H9 (cell line): ENCODE measurements around the gene MAML3. TPM values are rescaled to one million over a fixed set of nuclear protein-coding genes. Genes with fewer than 3 reads are reported as not detected.

Source experiments
- DNase-seq: peaks from one replicate; pipeline ENCODE4 v3.0.0-alpha.2; 2017
- H2AFZ ChIP-seq: one replicate; pipeline ENCODE4 v1.6.1; 2013; ENCODE audit warnings: mild to moderate bottlenecking, low read length, control low read depth, moderate library complexity
- H2AK5ac ChIP-seq: 2 replicates; pipeline ENCODE4 v1.6.1; 2013; ENCODE audit warnings: low read length, control low read depth, mixed read lengths; ENCODE audit not compliant: insufficient read length
- H2BK120ac ChIP-seq: one replicate; pipeline ENCODE4 v1.6.1; 2013; ENCODE audit warnings: low read depth, mild to moderate bottlenecking, low read length, control low read depth, inconsistent platforms; ENCODE audit not compliant: poor library complexity, severe bottlenecking
- H2BK12ac ChIP-seq: 2 replicates; pipeline ENCODE4 v1.6.1; 2013; ENCODE audit warnings: low read length, control low read depth, mixed read lengths, low read depth; ENCODE audit not compliant: insufficient read length
- H2BK15ac ChIP-seq: 2 replicates; pipeline ENCODE4 v1.6.1; 2013; ENCODE audit warnings: low read depth, low read length, control low read depth
- H2BK20ac ChIP-seq: one replicate; pipeline ENCODE4 v1.6.1; 2013; ENCODE audit warnings: low read depth, mild to moderate bottlenecking, low read length, control low read depth, inconsistent platforms; ENCODE audit not compliant: poor library complexity, severe bottlenecking
- H2BK5ac ChIP-seq: 2 replicates; pipeline ENCODE4 v1.6.1; 2013; ENCODE audit warnings: low read length, control low read depth, mixed read lengths; ENCODE audit not compliant: insufficient read length
- H3K14ac ChIP-seq: 2 replicates; pipeline ENCODE4 v1.6.1; 2013; ENCODE audit warnings: low read length, control low read depth; ENCODE audit not compliant: insufficient read depth
- H3K18ac ChIP-seq: 2 replicates; pipeline ENCODE4 v1.6.1; 2013; ENCODE audit warnings: low read depth, mild to moderate bottlenecking, mixed read lengths, low read length, control low read depth; ENCODE audit not compliant: insufficient read length
- H3K23ac ChIP-seq: 2 replicates; pipeline ENCODE4 v1.6.1; 2013; ENCODE audit warnings: low read length, control low read depth, mixed read lengths, low read depth; ENCODE audit not compliant: insufficient read length
- H3K23me2 ChIP-seq: 2 replicates; pipeline ENCODE4 v1.6.1; 2013; ENCODE audit warnings: low read depth, mild to moderate bottlenecking, mixed read lengths, low read length, control low read depth; ENCODE audit not compliant: insufficient read length, poor library complexity, severe bottlenecking
- H3K27ac ChIP-seq: 2 replicates; pipeline ENCODE4 v1.5.1; 2013; ENCODE audit warnings: low read length, control low read depth, mixed read lengths, low read depth; ENCODE audit not compliant: insufficient read length
- H3K27me3 ChIP-seq: 2 replicates; pipeline ENCODE4 v1.6.1; 2013; ENCODE audit warnings: low read length, control low read depth, inconsistent platforms; ENCODE audit not compliant: insufficient read depth
- H3K4ac ChIP-seq: 2 replicates; pipeline ENCODE4 v1.6.1; 2013; ENCODE audit warnings: low read depth, mild to moderate bottlenecking, control low read depth, inconsistent platforms, low read length, moderate library complexity
- H3K4me1 ChIP-seq: 2 replicates; pipeline ENCODE4 v1.6.1; 2013; ENCODE audit warnings: low read length, control low read depth, inconsistent platforms; ENCODE audit not compliant: insufficient read depth
- H3K4me2 ChIP-seq: 2 replicates; pipeline ENCODE4 v1.6.1; 2013; ENCODE audit warnings: low read length, control low read depth, mixed read lengths; ENCODE audit not compliant: insufficient read length, insufficient read depth
- H3K56ac ChIP-seq: 2 replicates; pipeline ENCODE4 v1.6.1; 2013; ENCODE audit warnings: low read depth, mild to moderate bottlenecking, mixed read lengths, low read length, control low read depth; ENCODE audit not compliant: insufficient read length
- H3K79me1 ChIP-seq: 2 replicates; pipeline ENCODE4 v1.6.1; 2013; ENCODE audit warnings: low read depth, mild to moderate bottlenecking, moderate library complexity, low read length, control low read depth, inconsistent platforms; ENCODE audit not compliant: insufficient read depth, poor library complexity, severe bottlenecking
- H3K79me2 ChIP-seq: 2 replicates; pipeline ENCODE4 v1.6.1; 2013; ENCODE audit warnings: low read length, control low read depth, inconsistent platforms; ENCODE audit not compliant: insufficient read depth
- H3K9ac ChIP-seq: 2 replicates; pipeline ENCODE4 v1.6.1; 2013; ENCODE audit warnings: low read length, control low read depth, mixed read lengths; ENCODE audit not compliant: insufficient read length; ENCODE audit errors: extremely low read depth
- H3K9me3 ChIP-seq: one replicate; pipeline ENCODE4 v1.6.1; 2013; ENCODE audit warnings: low read depth, low read length, inconsistent platforms; ENCODE audit not compliant: control insufficient read depth
- H3T11ph ChIP-seq: one replicate; pipeline ENCODE4 v1.6.1; 2013; ENCODE audit warnings: mild to moderate bottlenecking, low read length, control low read depth, inconsistent platforms
- H4K20me1 ChIP-seq: one replicate; pipeline ENCODE4 v1.6.1; 2013; ENCODE audit not compliant: control insufficient read depth, insufficient read length, insufficient read depth
- H4K5ac ChIP-seq: 2 replicates; pipeline ENCODE4 v1.6.1; 2013; ENCODE audit warnings: low read depth, mild to moderate bottlenecking, mixed read lengths, low read length, control low read depth; ENCODE audit not compliant: insufficient read length
- H4K8ac ChIP-seq: replicated peaks from 2 replicates; pipeline ENCODE4 v1.6.1; 2013; ENCODE audit warnings: low read length, control low read depth, mixed read lengths, low read depth; ENCODE audit not compliant: insufficient read length
- H4K91ac ChIP-seq: 2 replicates; pipeline ENCODE4 v1.6.1; 2013; ENCODE audit warnings: low read depth, mild to moderate bottlenecking, moderate library complexity, mixed read lengths, low read length, control low read depth; ENCODE audit not compliant: insufficient read length
- H3K27ac Mint-ChIP-seq, 3 experiments: 2 replicates in 2 of 3; 3 replicates in 1 of 3; pipeline ENCODE4 v1.8.0; 2020 to 2021; ENCODE audit warnings: mixed read lengths in 3 of 3, mild to moderate bottlenecking in 1 of 3, moderate library complexity in 1 of 3
- H3K27me3 Mint-ChIP-seq: 2 replicates; pipeline ENCODE4 v1.8.0; 2021; ENCODE audit warnings: low read depth, mild to moderate bottlenecking, moderate library complexity, mixed read lengths
- H3K36me3 Mint-ChIP-seq, 3 experiments: 2 replicates in 2 of 3; 3 replicates in 1 of 3; pipeline ENCODE4 v1.8.0; 2020 to 2021; ENCODE audit warnings: low read depth in 3 of 3, mixed read lengths in 3 of 3; ENCODE audit not compliant: insufficient read depth in 1 of 3
- H3K4me1 Mint-ChIP-seq, 2 experiments: 2 replicates each; pipeline ENCODE4 v1.8.0; 2020; ENCODE audit warnings: mixed read lengths in 2 of 2
- H3K4me3 Mint-ChIP-seq, 2 experiments: 2 replicates in 1 of 2; 3 replicates in 1 of 2; pipeline ENCODE4 v1.8.0; 2020 to 2021; ENCODE audit warnings: mild to moderate bottlenecking in 2 of 2, mixed read lengths in 2 of 2, moderate library complexity in 1 of 2
- H3K9me3 Mint-ChIP-seq, 2 experiments: 2 replicates in 1 of 2; 3 replicates in 1 of 2; pipeline ENCODE4 v1.8.0; 2020; ENCODE audit warnings: mild to moderate bottlenecking in 2 of 2, mixed read lengths in 2 of 2, moderate library complexity in 1 of 2
- WGBS: extraction: QIAGEN DNeasy Blood & Tissue Kit; methylation state at CpG from one replicate; pipeline ENCODE4 v1.1.7; 2013; ENCODE audit warnings: missing lambda C conversion rate, low lambda C conversion rate, mixed read lengths; ENCODE audit not compliant: insufficient read length; ENCODE audit errors: extremely low coverage; 5-methylcytosine and 5-hydroxymethylcytosine counted together
- total RNA-seq: library from RNA; stranded (reverse); gene quantifications from 2 replicates; pipeline ENCODE4 v1.2.1, GENCODE V29; 2021
- TF ChIP-seq, protein P1 (sequence below): fragments of 200-600 bp; sonication (generic); conservative IDR thresholded peaks from 3 replicates; pipeline ENCODE4 v1.8.0; 2021; ENCODE audit warnings: antibody characterized with exemption, mild to moderate bottlenecking

Gene MAML3
- total RNA-seq, 1 experiment from 2014 or later: 3.9 TPM

DNA sequence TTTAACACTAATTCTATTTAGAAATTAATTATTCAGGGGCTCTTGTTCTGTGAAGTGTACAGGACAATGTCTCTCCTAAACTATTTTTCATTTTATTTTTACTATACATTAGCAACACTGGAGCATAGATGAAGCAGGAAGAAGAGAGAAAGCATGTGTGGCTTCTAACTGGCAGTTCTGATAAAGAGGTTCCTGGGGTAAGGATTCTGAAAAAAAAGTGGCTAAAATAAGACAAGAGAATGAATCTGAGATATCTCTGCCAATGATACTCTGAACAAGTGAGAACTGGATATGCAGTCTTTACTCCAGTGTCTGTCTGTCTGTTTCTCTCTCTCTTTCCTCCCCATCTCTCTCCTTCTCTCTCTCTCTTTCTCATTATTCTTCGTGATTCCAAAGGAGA lies 125.9 kb downstream of the MAML3 start:
- Histone ChIP-seq H2AFZ (no peak overlapping the region), H3K9me3 (no peaks in the 10 kb centered on the region), H2BK20ac (no peak overlapping the region), H3K27ac (no peak overlapping the region), H3K4ac (no peak overlapping the region), H2BK12ac (no peak overlapping the region), H2BK120ac (no peak overlapping the region), H2BK5ac (no peak overlapping the region), H3K14ac (no peak overlapping the region), H3K4me2 (no peak overlapping the region), H2BK15ac (no peak overlapping the region), H4K20me1 (no peaks in the 10 kb centered on the region), H3K9ac (no peak overlapping the region), H4K8ac (no peak overlapping the region), H3K79me1 (no peaks in the 10 kb centered on the region), H3K79me2 (no peaks in the 10 kb centered on the region), H3K56ac (no peak overlapping the region), H3K27me3 (no peaks in the 10 kb centered on the region), H2AK5ac (no peak overlapping the region), H3K4me1 (no peaks in the 10 kb centered on the region; the same call in 1 of the 2 replicates), H3K23me2 (no peaks in the 10 kb centered on the region), H3K18ac (no peak overlapping the region), H4K5ac (no peak overlapping the region), H3K23ac (no peak overlapping the region), H4K91ac (no peak overlapping the region), H3T11ph (no peak overlapping the region)
- Mint-ChIP-seq H3K4me3 (no peak overlapping the region), H3K9me3 (no peaks in the 10 kb centered on the region), H3K27me3 (no peaks in the 10 kb centered on the region), H3K27ac (no peak overlapping the region), H3K4me1 (no peaks in the 10 kb centered on the region), H3K36me3 (no peaks in the 10 kb centered on the region)
- WGBS: no CpG with 5 or more reads among the region's 1 CpG
- DNase-seq: no peak
- TF ChIP-seq, protein P1, sequence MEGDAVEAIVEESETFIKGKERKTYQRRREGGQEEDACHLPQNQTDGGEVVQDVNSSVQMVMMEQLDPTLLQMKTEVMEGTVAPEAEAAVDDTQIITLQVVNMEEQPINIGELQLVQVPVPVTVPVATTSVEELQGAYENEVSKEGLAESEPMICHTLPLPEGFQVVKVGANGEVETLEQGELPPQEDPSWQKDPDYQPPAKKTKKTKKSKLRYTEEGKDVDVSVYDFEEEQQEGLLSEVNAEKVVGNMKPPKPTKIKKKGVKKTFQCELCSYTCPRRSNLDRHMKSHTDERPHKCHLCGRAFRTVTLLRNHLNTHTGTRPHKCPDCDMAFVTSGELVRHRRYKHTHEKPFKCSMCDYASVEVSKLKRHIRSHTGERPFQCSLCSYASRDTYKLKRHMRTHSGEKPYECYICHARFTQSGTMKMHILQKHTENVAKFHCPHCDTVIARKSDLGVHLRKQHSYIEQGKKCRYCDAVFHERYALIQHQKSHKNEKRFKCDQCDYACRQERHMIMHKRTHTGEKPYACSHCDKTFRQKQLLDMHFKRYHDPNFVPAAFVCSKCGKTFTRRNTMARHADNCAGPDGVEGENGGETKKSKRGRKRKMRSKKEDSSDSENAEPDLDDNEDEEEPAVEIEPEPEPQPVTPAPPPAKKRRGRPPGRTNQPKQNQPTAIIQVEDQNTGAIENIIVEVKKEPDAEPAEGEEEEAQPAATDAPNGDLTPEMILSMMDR: no peak
